Measurements from ENCODE around the gene GDPD4.

Gene GDPD4

DNA sequence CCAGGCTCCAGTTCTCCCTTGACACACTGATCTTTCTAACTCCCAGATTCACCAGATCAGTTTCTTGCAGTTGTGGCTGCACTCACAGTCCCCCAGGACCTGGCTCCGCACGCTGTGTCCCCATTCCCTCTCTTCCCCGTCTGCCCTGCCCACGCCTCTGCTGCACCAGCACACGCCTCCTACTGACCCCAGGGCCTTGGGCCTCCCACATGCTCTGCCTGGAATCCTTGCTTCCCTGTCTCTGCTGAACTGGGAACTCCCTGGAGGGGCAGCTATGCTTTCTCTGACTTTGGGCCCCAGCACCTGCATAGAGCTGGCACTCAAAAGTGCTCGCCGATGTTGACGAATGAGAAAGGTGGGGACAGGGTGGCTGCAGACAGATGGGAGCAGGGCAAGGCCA is 104.5 kb downstream of the GDPD4 start:
- Histone ChIP-seq H3K9me3 (ENCODE audit: control insufficient read depth, insufficient read depth, low read depth, low read length) (no peaks in the 10 kb centered on the region), H3K4me1 (ENCODE audit: control insufficient read depth, insufficient read depth, low read length) (no peaks in the 10 kb centered on the region), H3K36me3 (ENCODE audit: control insufficient read depth in 2 of 2, insufficient read depth in 1 of 2, low read length in 2 of 2) (no peaks in the 10 kb centered on the region), H3K4me3 (ENCODE audit: low read depth, low read length) (no peak overlapping the region), H3K27ac (ENCODE audit: extremely low read depth, low read depth, low read length) (no peak overlapping the region)
- ChIA-PET CTCF (interaction anchor here (0.6 to 3.9 kb wide), 8 partner anchors 9 to 790 kb away, joined by 3 to 40 read pairs (median 4); no protein-coding TSS in a partner anchor), POLR2A (interaction anchor here (0.6 to 1.8 kb wide), 2 partner anchors 8 to 25 kb away, joined by 3 to 5 read pairs; no protein-coding TSS in a partner anchor)
- TF ChIP-seq ZNF23 (tag by site-specific recombination; IDR thresholded peaks at IDR 0.05; ENCODE audit: borderline replicate concordance), result no peak
- no peak for TF ChIP-seq ZNF768 (tag by site-specific recombination; IDR thresholded peaks at IDR 0.05)
- TF ChIP-seq ZFHX2 (tag by site-specific recombination; conservative IDR thresholded peaks at IDR 0.05), result peak; percentile 71
- TF ChIP-seq, protein P1, sequence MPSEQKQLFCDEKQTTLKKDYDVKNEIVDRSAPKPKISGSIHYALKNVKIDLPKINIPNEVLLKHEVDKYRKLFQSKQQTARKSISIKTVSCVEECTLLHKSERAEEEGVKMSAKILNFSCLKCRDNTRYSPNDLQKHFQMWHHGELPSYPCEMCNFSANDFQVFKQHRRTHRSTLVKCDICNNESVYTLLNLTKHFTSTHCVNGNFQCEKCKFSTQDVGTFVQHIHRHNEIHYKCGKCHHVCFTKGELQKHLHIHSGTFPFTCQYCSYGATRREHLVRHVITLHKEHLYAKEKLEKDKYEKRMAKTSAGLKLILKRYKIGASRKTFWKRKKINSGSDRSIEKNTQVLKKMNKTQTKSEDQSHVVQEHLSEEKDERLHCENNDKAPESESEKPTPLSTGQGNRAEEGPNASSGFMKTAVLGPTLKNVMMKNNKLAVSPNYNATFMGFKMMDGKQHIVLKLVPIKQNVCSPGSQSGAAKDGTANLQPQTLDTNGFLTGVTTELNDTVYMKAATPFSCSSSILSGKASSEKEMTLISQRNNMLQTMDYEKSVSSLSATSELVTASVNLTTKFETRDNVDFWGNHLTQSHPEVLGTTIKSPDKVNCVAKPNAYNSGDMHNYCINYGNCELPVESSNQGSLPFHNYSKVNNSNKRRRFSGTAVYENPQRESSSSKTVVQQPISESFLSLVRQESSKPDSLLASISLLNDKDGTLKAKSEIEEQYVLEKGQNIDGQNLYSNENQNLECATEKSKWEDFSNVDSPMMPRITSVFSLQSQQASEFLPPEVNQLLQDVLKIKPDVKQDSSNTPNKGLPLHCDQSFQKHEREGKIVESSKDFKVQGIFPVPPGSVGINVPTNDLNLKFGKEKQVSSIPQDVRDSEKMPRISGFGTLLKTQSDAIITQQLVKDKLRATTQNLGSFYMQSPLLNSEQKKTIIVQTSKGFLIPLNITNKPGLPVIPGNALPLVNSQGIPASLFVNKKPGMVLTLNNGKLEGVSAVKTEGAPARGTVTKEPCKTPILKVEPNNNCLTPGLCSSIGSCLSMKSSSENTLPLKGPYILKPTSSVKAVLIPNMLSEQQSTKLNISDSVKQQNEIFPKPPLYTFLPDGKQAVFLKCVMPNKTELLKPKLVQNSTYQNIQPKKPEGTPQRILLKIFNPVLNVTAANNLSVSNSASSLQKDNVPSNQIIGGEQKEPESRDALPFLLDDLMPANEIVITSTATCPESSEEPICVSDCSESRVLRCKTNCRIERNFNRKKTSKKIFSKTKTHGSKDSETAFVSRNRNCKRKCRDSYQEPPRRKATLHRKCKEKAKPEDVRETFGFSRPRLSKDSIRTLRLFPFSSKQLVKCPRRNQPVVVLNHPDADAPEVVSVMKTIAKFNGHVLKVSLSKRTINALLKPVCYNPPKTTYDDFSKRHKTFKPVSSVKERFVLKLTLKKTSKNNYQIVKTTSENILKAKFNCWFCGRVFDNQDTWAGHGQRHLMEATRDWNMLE (tag by site-specific recombination; conservative IDR thresholded peaks at IDR 0.05; ENCODE audit: low read depth), result no peak
- peak; percentile 57; the same call in 1 of the 2 replicates for TF ChIP-seq EGR2 (tag by site-specific recombination; IDR thresholded peaks at IDR 0.05; ENCODE audit: low read depth)
- no peak for TF ChIP-seq PRDM1 (tag by site-specific recombination; IDR thresholded peaks at IDR 0.05)

DNA sequence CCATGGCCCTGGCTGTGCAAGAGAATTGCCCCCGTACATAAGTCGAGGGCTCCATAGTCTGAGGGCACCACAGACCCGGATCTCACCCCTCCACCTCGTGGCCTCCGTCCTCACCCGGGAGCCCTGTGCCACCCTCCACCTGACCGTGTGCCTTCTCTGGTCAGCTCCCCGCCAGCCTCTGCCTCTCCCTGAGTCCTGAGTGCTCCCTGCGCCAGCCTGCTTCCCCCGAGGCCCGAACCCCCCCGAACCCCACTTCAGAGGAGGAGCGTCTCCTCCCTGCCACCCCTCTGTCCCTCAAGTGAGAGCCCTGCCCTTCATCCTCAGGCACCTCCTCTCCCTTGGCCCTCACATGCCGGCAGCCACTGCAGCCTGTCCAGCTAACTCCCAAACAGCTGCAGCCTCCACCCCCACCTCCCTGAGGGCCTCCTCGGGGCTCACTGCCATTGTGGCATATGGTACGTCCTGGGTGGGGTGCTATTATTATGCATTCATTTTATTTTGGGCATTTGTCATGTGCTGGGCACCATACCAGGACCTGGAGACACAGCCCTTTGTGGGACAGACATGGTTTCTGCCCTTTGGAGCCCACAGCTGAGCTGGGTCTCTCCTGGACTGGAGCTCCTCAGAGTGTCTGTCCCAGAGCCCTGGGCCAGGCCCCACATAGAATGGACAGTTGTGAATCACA is 106.3 kb downstream of the GDPD4 start:
- CTCF ChIA-PET, result interaction anchor here (0.6 to 3.9 kb wide), 13 partner anchors 9 to 852 kb away, joined by 3 to 40 read pairs (median 3); no protein-coding TSS in a partner anchor
- Histone ChIP-seq H3K36me3 (ENCODE audit: control insufficient read depth in 2 of 2, insufficient read depth in 1 of 2, low read length in 2 of 2) (no peaks in the 10 kb centered on the region), H3K27ac (ENCODE audit: extremely low read depth, low read depth, low read length) (no peak overlapping the region), H3K9me3 (ENCODE audit: control insufficient read depth, insufficient read depth, low read depth, low read length) (no peaks in the 10 kb centered on the region), H3K4me1 (ENCODE audit: control insufficient read depth, insufficient read depth, low read length) (no peaks in the 10 kb centered on the region), H3K4me3 (ENCODE audit: low read depth, low read length) (no peak overlapping the region)
- TF ChIP-seq ZNF341 (tag by site-specific recombination; IDR thresholded peaks at IDR 0.05; ENCODE audit: low read depth), result no peak
- no peak for TF ChIP-seq ZNF391 (tag by site-specific recombination; IDR thresholded peaks at IDR 0.05; ENCODE audit: borderline replicate concordance, low read depth)
- TF ChIP-seq ZNF114 (tag by site-specific recombination; IDR thresholded peaks at IDR 0.05), result no peak
- TF ChIP-seq SP7 (tag by site-specific recombination; IDR thresholded peaks at IDR 0.05), result no peak
- no peak for TF ChIP-seq HOXC10 (CRISPR knock-in tag; IDR thresholded peaks at IDR 0.05)
- TF ChIP-seq ZFHX2 (tag by site-specific recombination; conservative IDR thresholded peaks at IDR 0.05), result no peak
- no peak for TF ChIP-seq ZNF626 (tag by site-specific recombination; IDR thresholded peaks at IDR 0.05)
- TF ChIP-seq ZFP3 (tag by site-specific recombination; IDR thresholded peaks at IDR 0.05; ENCODE audit: low read depth), result no peak
- no peak for TF ChIP-seq FEZF1 (tag by site-specific recombination; IDR thresholded peaks at IDR 0.05)
- no peak for TF ChIP-seq ZNF548 (tag by site-specific recombination; IDR thresholded peaks at IDR 0.05)
- TF ChIP-seq ZBTB7A (tag by site-specific recombination; IDR thresholded peaks at IDR 0.05; ENCODE audit: low read depth), result no peak
- no peak for TF ChIP-seq ZNF560 (tag by site-specific recombination; IDR thresholded peaks at IDR 0.05; ENCODE audit: borderline replicate concordance)
- no peak for TF ChIP-seq ZNF521 (tag by site-specific recombination; IDR thresholded peaks at IDR 0.05)
- TF ChIP-seq, protein P2, sequence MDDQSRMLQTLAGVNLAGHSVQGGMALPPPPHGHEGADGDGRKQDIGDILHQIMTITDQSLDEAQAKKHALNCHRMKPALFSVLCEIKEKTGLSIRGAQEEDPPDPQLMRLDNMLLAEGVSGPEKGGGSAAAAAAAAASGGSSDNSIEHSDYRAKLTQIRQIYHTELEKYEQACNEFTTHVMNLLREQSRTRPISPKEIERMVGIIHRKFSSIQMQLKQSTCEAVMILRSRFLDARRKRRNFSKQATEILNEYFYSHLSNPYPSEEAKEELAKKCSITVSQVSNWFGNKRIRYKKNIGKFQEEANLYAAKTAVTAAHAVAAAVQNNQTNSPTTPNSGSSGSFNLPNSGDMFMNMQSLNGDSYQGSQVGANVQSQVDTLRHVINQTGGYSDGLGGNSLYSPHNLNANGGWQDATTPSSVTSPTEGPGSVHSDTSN (CRISPR knock-in tag; IDR thresholded peaks at IDR 0.05), result no peak
- TF ChIP-seq, protein P3, sequence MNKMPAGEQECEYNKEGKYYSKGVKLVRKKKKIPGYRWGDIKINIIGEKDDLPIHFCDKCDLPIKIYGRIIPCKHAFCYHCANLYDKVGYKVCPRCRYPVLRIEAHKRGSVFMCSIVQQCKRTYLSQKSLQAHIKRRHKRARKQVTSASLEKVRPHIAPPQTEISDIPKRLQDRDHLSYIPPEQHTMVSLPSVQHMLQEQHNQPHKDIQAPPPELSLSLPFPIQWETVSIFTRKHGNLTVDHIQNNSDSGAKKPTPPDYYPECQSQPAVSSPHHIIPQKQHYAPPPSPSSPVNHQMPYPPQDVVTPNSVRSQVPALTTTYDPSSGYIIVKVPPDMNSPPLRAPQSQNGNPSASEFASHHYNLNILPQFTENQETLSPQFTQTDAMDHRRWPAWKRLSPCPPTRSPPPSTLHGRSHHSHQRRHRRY (tag by site-specific recombination; IDR thresholded peaks at IDR 0.05), result no peak
- TF ChIP-seq, protein P4, sequence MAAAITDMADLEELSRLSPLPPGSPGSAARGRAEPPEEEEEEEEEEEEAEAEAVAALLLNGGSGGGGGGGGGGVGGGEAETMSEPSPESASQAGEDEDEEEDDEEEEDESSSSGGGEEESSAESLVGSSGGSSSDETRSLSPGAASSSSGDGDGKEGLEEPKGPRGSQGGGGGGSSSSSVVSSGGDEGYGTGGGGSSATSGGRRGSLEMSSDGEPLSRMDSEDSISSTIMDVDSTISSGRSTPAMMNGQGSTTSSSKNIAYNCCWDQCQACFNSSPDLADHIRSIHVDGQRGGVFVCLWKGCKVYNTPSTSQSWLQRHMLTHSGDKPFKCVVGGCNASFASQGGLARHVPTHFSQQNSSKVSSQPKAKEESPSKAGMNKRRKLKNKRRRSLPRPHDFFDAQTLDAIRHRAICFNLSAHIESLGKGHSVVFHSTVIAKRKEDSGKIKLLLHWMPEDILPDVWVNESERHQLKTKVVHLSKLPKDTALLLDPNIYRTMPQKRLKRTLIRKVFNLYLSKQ (tag by site-specific recombination; IDR thresholded peaks at IDR 0.05; ENCODE audit: borderline replicate concordance), result no peak
- POLR2A ChIA-PET, result interaction anchor here (1.8 kb wide), 1 partner anchor 10 kb away, joined by 5 read pairs; no protein-coding TSS in a partner anchor

Measured in HEK293 (cell line).